IPS-15b (cell line): Measurements from ENCODE around the gene SELENOK.
A peak's percentile ranks its signal among the peaks of the same experiment; 100 is the strongest.

Source experiments
- H3K27me3 ChIP-seq: one replicate; pipeline ENCODE4 v1.6.1; 2013; ENCODE audit warnings: low read length; ENCODE audit not compliant: control insufficient read depth, insufficient read depth
- H3K36me3 ChIP-seq: one replicate; pipeline ENCODE4 v1.6.1; 2013; ENCODE audit warnings: low read length; ENCODE audit not compliant: control insufficient read depth, insufficient read depth
- H3K4me1 ChIP-seq: one replicate; pipeline ENCODE4 v1.6.1; 2013; ENCODE audit warnings: mild to moderate bottlenecking, low read length; ENCODE audit not compliant: control insufficient read depth, insufficient read depth
- H3K4me3 ChIP-seq: one replicate; pipeline ENCODE4 v1.5.1; 2013; ENCODE audit warnings: low read depth, low read length
- H3K9ac ChIP-seq: one replicate; pipeline ENCODE4 v1.6.1; 2013; ENCODE audit warnings: low read depth, mild to moderate bottlenecking, low read length
- H3K9me3 ChIP-seq: one replicate; pipeline ENCODE4 v1.6.1; 2013; ENCODE audit warnings: mild to moderate bottlenecking, low read length; ENCODE audit not compliant: control insufficient read depth, insufficient read depth

SELENOK gene

GRCh38 chr3:53902711-53903110 lies 11.1 kb upstream of the SELENOK start:
- no peaks in the 10 kb centered on the region for H3K36me3 ChIP-seq
- H3K4me3 ChIP-seq, result no peak overlapping the region
- H3K9me3 ChIP-seq, result no peaks in the 10 kb centered on the region
- H3K9ac ChIP-seq, result no peak overlapping the region
- no peaks in the 10 kb centered on the region for H3K27me3 ChIP-seq
- no peaks in the 10 kb centered on the region for H3K4me1 ChIP-seq

- H3K4me3 ChIP-seq, result no peak overlapping the region
These were observed 10.4 kb upstream of the SELENOK start for GRCh38 chr3:53902067-53902466.

GRCh38 chr3:53900666-53901331 lies 9.1 kb upstream of the SELENOK start:
- no peaks in the 10 kb centered on the region for H3K36me3 ChIP-seq
- H3K4me3 ChIP-seq, result no peak overlapping the region
- H3K9me3 ChIP-seq, result no peaks in the 10 kb centered on the region
- H3K27me3 ChIP-seq, result no peaks in the 10 kb centered on the region
- H3K4me1 ChIP-seq, result no peaks in the 10 kb centered on the region
- no peak overlapping the region for H3K9ac ChIP-seq

More at GRCh38 chr3:53902067-53902466, 10.4 kb upstream of the SELENOK start:
- Histone ChIP-seq H3K4me1 (no peaks in the 10 kb centered on the region), H3K9ac (no peak overlapping the region), H3K9me3 (no peaks in the 10 kb centered on the region), H3K27me3 (no peaks in the 10 kb centered on the region), H3K36me3 (no peaks in the 10 kb centered on the region)

- Histone ChIP-seq H3K9ac (no peak overlapping the region), H3K4me1 (no peaks in the 10 kb centered on the region), H3K4me3 (no peak overlapping the region), H3K9me3 (no peaks in the 10 kb centered on the region), H3K36me3 (no peaks in the 10 kb centered on the region), H3K27me3 (no peaks in the 10 kb centered on the region)
These were observed 8.1 kb upstream of the SELENOK start for GRCh38 chr3:53899750-53900149.

- no peaks in the 10 kb centered on the region for H3K27me3 ChIP-seq
- H3K9me3 ChIP-seq, result no peaks in the 10 kb centered on the region
- H3K4me3 ChIP-seq, result peak overlapping the region; percentile 83
- H3K4me1 ChIP-seq, result no peaks in the 10 kb centered on the region
- H3K9ac ChIP-seq, result peak overlapping the region; percentile 42
- H3K36me3 ChIP-seq, result peaks cover 3% of the 10 kb centered on the region
These were observed 603 bp upstream of the SELENOK start for GRCh38 chr3:53892286-53892637.

- H3K27me3 ChIP-seq, result no peaks in the 10 kb centered on the region
- H3K36me3 ChIP-seq, result peaks cover 3% of the 10 kb centered on the region
- no peaks in the 10 kb centered on the region for H3K9me3 ChIP-seq
- peak overlapping the region; percentile 57 for H3K9ac ChIP-seq
- peak overlapping the region; percentile 83 for H3K4me3 ChIP-seq
- no peaks in the 10 kb centered on the region for H3K4me1 ChIP-seq
These were observed 758 bp downstream of the SELENOK start for GRCh38 chr3:53890726-53891475.

GRCh38 chr3:53888232-53888631 lies 3.4 kb downstream of the SELENOK start:
- no peak overlapping the region for H3K4me3 ChIP-seq
- no peak overlapping the region for H3K9ac ChIP-seq
- peaks cover 7% of the 10 kb centered on the region for H3K36me3 ChIP-seq
- no peaks in the 10 kb centered on the region for H3K27me3 ChIP-seq
- no peaks in the 10 kb centered on the region for H3K9me3 ChIP-seq
- H3K4me1 ChIP-seq, result no peaks in the 10 kb centered on the region

GRCh38 chr3:53887446-53887845 lies 4.2 kb downstream of the SELENOK start:
- no peaks in the 10 kb centered on the region for H3K27me3 ChIP-seq
- H3K36me3 ChIP-seq, result peaks cover 7% of the 10 kb centered on the region
- H3K9me3 ChIP-seq, result no peaks in the 10 kb centered on the region
- peaks cover 1% of the 10 kb centered on the region for H3K4me1 ChIP-seq
- no peak overlapping the region for H3K4me3 ChIP-seq
- no peak overlapping the region for H3K9ac ChIP-seq

- Histone ChIP-seq H3K9me3 (no peaks in the 10 kb centered on the region), H3K4me3 (no peak overlapping the region), H3K36me3 (peaks cover 6% of the 10 kb centered on the region), H3K9ac (no peak overlapping the region), H3K27me3 (no peaks in the 10 kb centered on the region), H3K4me1 (peaks cover 7% of the 10 kb centered on the region)
These were observed 6.4 kb downstream of the SELENOK start for GRCh38 chr3:53885239-53885638.

GRCh38 chr3:53884623-53885022 lies 7.0 kb downstream of the SELENOK start:
- Histone ChIP-seq H3K27me3 (no peaks in the 10 kb centered on the region), H3K4me1 (peaks cover 7% of the 10 kb centered on the region), H3K9ac (no peak overlapping the region), H3K9me3 (no peaks in the 10 kb centered on the region), H3K4me3 (no peak overlapping the region), H3K36me3 (peaks cover 6% of the 10 kb centered on the region)

- peaks cover 10% of the 10 kb centered on the region for H3K36me3 ChIP-seq
- H3K27me3 ChIP-seq, result no peaks in the 10 kb centered on the region
- no peaks in the 10 kb centered on the region for H3K9me3 ChIP-seq
- peaks cover 7% of the 10 kb centered on the region for H3K4me1 ChIP-seq
- no peak overlapping the region for H3K4me3 ChIP-seq
- H3K9ac ChIP-seq, result no peak overlapping the region
These were observed 8.7 kb downstream of the SELENOK start for GRCh38 chr3:53883008-53883407.
